Testis (tissue), 2 donors: ENCODE results near the gene PA2G4.
"Not testable (repeated sequence)": the region's sequence is repeated elsewhere in the genome, so short reads cannot be mapped to it uniquely, and the experiment has no call there.

Experiments used
- POLR2A ChIP-seq: fragments of 450-650 bp; IDR thresholded peaks from one replicate; pipeline ENCODE4 v1.6.1; 2017; ENCODE audit warnings: antibody characterized with exemption, mild to moderate bottlenecking, moderate library complexity
- TF ChIP-seq, protein P1 (sequence below), 3 experiments: fragments of 450-650 bp in 2 of 3; fragments of 200-600 bp in 1 of 3; sonication (generic) in 1 of 3; IDR thresholded peaks; one replicate each; pipeline ENCODE4 v1.5.1; 2016 to 2019; ENCODE audit warnings: antibody characterized with exemption in 3 of 3, mild to moderate bottlenecking in 2 of 3, moderate library complexity in 1 of 3

- TF ChIP-seq, protein P1, sequence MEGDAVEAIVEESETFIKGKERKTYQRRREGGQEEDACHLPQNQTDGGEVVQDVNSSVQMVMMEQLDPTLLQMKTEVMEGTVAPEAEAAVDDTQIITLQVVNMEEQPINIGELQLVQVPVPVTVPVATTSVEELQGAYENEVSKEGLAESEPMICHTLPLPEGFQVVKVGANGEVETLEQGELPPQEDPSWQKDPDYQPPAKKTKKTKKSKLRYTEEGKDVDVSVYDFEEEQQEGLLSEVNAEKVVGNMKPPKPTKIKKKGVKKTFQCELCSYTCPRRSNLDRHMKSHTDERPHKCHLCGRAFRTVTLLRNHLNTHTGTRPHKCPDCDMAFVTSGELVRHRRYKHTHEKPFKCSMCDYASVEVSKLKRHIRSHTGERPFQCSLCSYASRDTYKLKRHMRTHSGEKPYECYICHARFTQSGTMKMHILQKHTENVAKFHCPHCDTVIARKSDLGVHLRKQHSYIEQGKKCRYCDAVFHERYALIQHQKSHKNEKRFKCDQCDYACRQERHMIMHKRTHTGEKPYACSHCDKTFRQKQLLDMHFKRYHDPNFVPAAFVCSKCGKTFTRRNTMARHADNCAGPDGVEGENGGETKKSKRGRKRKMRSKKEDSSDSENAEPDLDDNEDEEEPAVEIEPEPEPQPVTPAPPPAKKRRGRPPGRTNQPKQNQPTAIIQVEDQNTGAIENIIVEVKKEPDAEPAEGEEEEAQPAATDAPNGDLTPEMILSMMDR (IDR thresholded peaks at IDR 0.05): not testable (repeated sequence)
- TF ChIP-seq POLR2A: not testable (repeated sequence)
Measured at GRCh38 chr12:56156464-56157200, 52.3 kb downstream of the PA2G4 start.
